ENCODE results near the gene GALNT1. TPM values are rescaled to one million over a fixed set of nuclear protein-coding genes. Genes with fewer than 3 reads are reported as not detected.

The GALNT1 gene
- total RNA-seq, 6 donors from 2014 or later: 15.0 to 70.9 (median 38.3) TPM

GRCh38 chr18:35577045-35577848 is 4.3 kb upstream of the GALNT1 start:
- Histone ChIP-seq H3K36me3 (no peaks in the 10 kb centered on the region), H3K4me1 (peaks cover 2 to 8% (median 2%) of the 10 kb centered on the region in 4 donors), H3K27me3 (no peaks in the 10 kb centered on the region), H3K9me3 (no peaks in the 10 kb centered on the region), H3K4me3 (no peak overlapping the region), H3K27ac (no peak overlapping the region)
- 86 to 87% methylated on average over 8 of the region's 8 CpGs for WGBS, 2 donors
- TF ChIP-seq POLR2A (IDR thresholded peaks at IDR 0.05) (no peak), EP300 (IDR thresholded peaks at IDR 0.05) (no peak), POLR2AphosphoS5 (IDR thresholded peaks at IDR 0.05) (no peak), CTCF (IDR thresholded peaks at IDR 0.05) (no peak)
- no peak for DNase-seq
- no peak for ATAC-seq (ENCODE audit: low FRiP score in 2 of 2)

GRCh38 chr18:35578481-35578880 is 3.1 kb upstream of the GALNT1 start:
- Histone ChIP-seq H3K4me3 (no peak overlapping the region), H3K27ac (no peak overlapping the region), H3K36me3 (no peaks in the 10 kb centered on the region), H3K27me3 (no peaks in the 10 kb centered on the region), H3K9me3 (no peaks in the 10 kb centered on the region), H3K4me1 (peaks cover 12 to 21% (median 15%) of the 10 kb centered on the region in 4 donors)
- DNase-seq: no peak
- ATAC-seq (ENCODE audit: low FRiP score in 2 of 2): no peak
- TF ChIP-seq POLR2A (IDR thresholded peaks at IDR 0.05) (no peak), POLR2AphosphoS5 (IDR thresholded peaks at IDR 0.05) (no peak), CTCF (IDR thresholded peaks at IDR 0.05) (no peak), EP300 (IDR thresholded peaks at IDR 0.05) (no peak)
- 68 to 71% methylated on average over 1 of the region's 1 CpG for WGBS, 2 donors

GRCh38 chr18:35578936-35579335 is 2.6 kb upstream of the GALNT1 start:
- no peak for ATAC-seq (ENCODE audit: low FRiP score in 2 of 2)
- no peak overlapping the region for H3K27ac ChIP-seq
- H3K4me3 ChIP-seq: no peak overlapping the region
- WGBS, 2 donors: 91 to 94% methylated on average over 4 of the region's 4 CpGs
- no peaks in the 10 kb centered on the region for H3K9me3 ChIP-seq
- peaks cover 12 to 22% (median 17%) of the 10 kb centered on the region in 4 donors for H3K4me1 ChIP-seq
- H3K36me3 ChIP-seq: no peaks in the 10 kb centered on the region
- no peak for TF ChIP-seq CTCF (IDR thresholded peaks at IDR 0.05)
- no peak for TF ChIP-seq POLR2A (IDR thresholded peaks at IDR 0.05)
- TF ChIP-seq POLR2AphosphoS5 (IDR thresholded peaks at IDR 0.05): no peak
- TF ChIP-seq EP300 (IDR thresholded peaks at IDR 0.05): no peak
- no peak for DNase-seq
- no peaks in the 10 kb centered on the region for H3K27me3 ChIP-seq

GRCh38 chr18:35580701-35581539 is 620 bp upstream of the GALNT1 start:
- ATAC-seq (ENCODE audit: low FRiP score in 2 of 2): peak; percentile 74 to 91
- WGBS, 2 donors: 1 to 3% methylated on average over 4 to 42 of the region's 96 CpGs

More at GRCh38 chr18:35580701-35581539, 620 bp upstream of the GALNT1 start:
- TF ChIP-seq POLR2A (IDR thresholded peaks at IDR 0.05) (peak in 2 of 4 donors; percentile 63 to 67), POLR2AphosphoS5 (IDR thresholded peaks at IDR 0.05) (peak in 1 of 2 donors; percentile 27), CTCF (IDR thresholded peaks at IDR 0.05) (no peak), EP300 (IDR thresholded peaks at IDR 0.05) (no peak)
- Histone ChIP-seq H3K9me3 (no peaks in the 10 kb centered on the region), H3K4me3 (peak overlapping the region; percentile 65 to 83 (median 80)), H3K36me3 (no peaks in the 10 kb centered on the region), H3K27ac (peak overlapping the region; percentile 93 to 99 (median 94)), H3K27me3 (no peaks in the 10 kb centered on the region), H3K4me1 (peaks cover 12 to 22% (median 17%) of the 10 kb centered on the region in 4 donors)
- DNase-seq: peak; percentile 68 to 92

All from upper lobe of left lung (tissue), 6 donors.